ENCODE measurements around the gene POC1B.

- TF ChIP-seq POLR2A (IDR thresholded peaks at IDR 0.05): no peak
- TF ChIP-seq CTCF (IDR thresholded peaks at IDR 0.05 in 8 of 11, conservative IDR thresholded peaks at IDR 0.05 in 3 of 11): peak in 5 of 11 experiments; percentile 16 to 36 (median 31)
Observed at GRCh38 chr12:89389755-89390661, 135.8 kb downstream of the POC1B start.
